Parathyroid adenoma (tissue), 2 donors: Measurements from ENCODE around the gene RIPOR3.

Experiments
- H2AFZ ChIP-seq: fragments of 300-600 bp; sonication (generic); one replicate; pipeline ENCODE4 v1.7.0; 2017; ENCODE audit warnings: antibody characterized with exemption, mild to moderate bottlenecking
- H3K27ac ChIP-seq: fragments of 300-600 bp; sonication (generic); one replicate; pipeline ENCODE4 v1.7.0; 2017
- H3K27me3 ChIP-seq: fragments of 300-600 bp; sonication (generic); one replicate; pipeline ENCODE4 v1.7.0; 2017; ENCODE audit warnings: low read length; ENCODE audit not compliant: control insufficient read depth, insufficient read depth
- H3K36me3 ChIP-seq: fragments of 300-600 bp; sonication (generic); one replicate; pipeline ENCODE4 v1.7.0; 2017; ENCODE audit warnings: low read length; ENCODE audit not compliant: control insufficient read depth, insufficient read depth
- H3K4me1 ChIP-seq: fragments of 300-600 bp; sonication (generic); one replicate; pipeline ENCODE4 v1.7.0; 2017; ENCODE audit warnings: control low read depth
- H3K4me2 ChIP-seq: fragments of 300-600 bp; sonication (generic); one replicate; pipeline ENCODE4 v1.7.0; 2017; ENCODE audit warnings: low read length
- H3K4me3 ChIP-seq: fragments of 300-600 bp; sonication (generic); one replicate; pipeline ENCODE4 v1.7.0; 2017; ENCODE audit warnings: low read depth, low read length
- H3K79me2 ChIP-seq: fragments of 300-600 bp; sonication (generic); one replicate; pipeline ENCODE4 v1.7.0; 2017; ENCODE audit warnings: control low read depth
- H3K9ac ChIP-seq: fragments of 300-600 bp; sonication (generic); one replicate; pipeline ENCODE4 v1.7.0; 2017; ENCODE audit warnings: mild to moderate bottlenecking
- H3K9me3 ChIP-seq: fragments of 300-600 bp; sonication (generic); one replicate; pipeline ENCODE4 v1.7.0; 2017; ENCODE audit warnings: low read length; ENCODE audit not compliant: control insufficient read depth
- TF ChIP-seq, protein P1 (sequence below): fragments of 300-600 bp; sonication (generic); IDR thresholded peaks from one replicate; pipeline ENCODE4 v1.7.0; 2017; ENCODE audit warnings: antibody characterized with exemption, mild to moderate bottlenecking
- donor health status: primary hyperparathyroidism.

The RIPOR3 gene

DNA sequence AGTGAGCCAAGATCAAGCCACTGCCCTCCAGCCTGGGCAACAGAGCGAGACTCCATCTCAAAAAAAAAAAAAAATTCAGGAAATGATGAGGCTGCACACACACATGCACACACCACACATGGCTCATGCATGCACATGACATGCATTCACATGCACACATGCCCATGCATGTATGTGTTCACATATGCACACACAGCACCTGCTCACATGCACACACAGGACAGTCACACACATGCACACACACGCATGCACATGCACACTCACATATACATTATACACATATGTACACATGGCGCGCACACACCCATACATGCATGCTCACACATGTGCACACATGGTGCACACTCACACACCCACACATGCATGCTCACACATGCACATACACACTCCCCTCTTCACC lies 22.5 kb downstream of the RIPOR3 start:
- Histone ChIP-seq H3K4me1 (no peaks in the 10 kb centered on the region), H3K4me3 (no peak overlapping the region), H3K9me3 (no peaks in the 10 kb centered on the region), H2AFZ (no peak overlapping the region), H3K4me2 (no peak overlapping the region), H3K79me2 (no peaks in the 10 kb centered on the region), H3K27ac (no peak overlapping the region), H3K36me3 (no peaks in the 10 kb centered on the region), H3K27me3 (no peaks in the 10 kb centered on the region), H3K9ac (no peak overlapping the region)
- TF ChIP-seq, protein P1, sequence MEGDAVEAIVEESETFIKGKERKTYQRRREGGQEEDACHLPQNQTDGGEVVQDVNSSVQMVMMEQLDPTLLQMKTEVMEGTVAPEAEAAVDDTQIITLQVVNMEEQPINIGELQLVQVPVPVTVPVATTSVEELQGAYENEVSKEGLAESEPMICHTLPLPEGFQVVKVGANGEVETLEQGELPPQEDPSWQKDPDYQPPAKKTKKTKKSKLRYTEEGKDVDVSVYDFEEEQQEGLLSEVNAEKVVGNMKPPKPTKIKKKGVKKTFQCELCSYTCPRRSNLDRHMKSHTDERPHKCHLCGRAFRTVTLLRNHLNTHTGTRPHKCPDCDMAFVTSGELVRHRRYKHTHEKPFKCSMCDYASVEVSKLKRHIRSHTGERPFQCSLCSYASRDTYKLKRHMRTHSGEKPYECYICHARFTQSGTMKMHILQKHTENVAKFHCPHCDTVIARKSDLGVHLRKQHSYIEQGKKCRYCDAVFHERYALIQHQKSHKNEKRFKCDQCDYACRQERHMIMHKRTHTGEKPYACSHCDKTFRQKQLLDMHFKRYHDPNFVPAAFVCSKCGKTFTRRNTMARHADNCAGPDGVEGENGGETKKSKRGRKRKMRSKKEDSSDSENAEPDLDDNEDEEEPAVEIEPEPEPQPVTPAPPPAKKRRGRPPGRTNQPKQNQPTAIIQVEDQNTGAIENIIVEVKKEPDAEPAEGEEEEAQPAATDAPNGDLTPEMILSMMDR = no peak

DNA sequence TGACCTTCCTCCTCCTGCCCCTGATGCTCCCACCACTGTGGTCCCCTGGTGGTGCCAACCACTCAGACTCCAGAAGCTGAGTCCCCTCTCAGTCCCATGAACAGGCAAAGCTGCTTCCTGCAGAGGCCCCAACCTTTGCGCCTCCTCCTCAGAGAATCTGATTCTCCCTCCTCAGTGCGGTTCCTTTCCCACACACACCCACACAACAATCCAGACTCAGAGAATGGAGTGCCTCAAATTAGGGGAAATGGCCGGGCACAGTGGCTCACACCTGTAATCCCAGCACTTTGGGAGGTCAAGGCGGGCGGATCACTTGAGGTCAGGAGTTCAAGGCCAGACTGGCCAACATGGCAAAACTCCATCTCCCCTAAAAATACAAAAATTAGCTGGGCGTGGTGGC lies 23.0 kb downstream of the RIPOR3 start:
- H3K4me2 ChIP-seq = no peak overlapping the region
- no peaks in the 10 kb centered on the region for H3K79me2 ChIP-seq
- H3K27me3 ChIP-seq = no peaks in the 10 kb centered on the region
- H3K4me1 ChIP-seq = no peaks in the 10 kb centered on the region
- no peaks in the 10 kb centered on the region for H3K9me3 ChIP-seq
- no peak overlapping the region for H3K4me3 ChIP-seq
- no peak overlapping the region for H3K9ac ChIP-seq
- H3K27ac ChIP-seq = no peak overlapping the region
- TF ChIP-seq, protein P1 = no peak
- H2AFZ ChIP-seq = no peak overlapping the region
- H3K36me3 ChIP-seq = no peaks in the 10 kb centered on the region

DNA sequence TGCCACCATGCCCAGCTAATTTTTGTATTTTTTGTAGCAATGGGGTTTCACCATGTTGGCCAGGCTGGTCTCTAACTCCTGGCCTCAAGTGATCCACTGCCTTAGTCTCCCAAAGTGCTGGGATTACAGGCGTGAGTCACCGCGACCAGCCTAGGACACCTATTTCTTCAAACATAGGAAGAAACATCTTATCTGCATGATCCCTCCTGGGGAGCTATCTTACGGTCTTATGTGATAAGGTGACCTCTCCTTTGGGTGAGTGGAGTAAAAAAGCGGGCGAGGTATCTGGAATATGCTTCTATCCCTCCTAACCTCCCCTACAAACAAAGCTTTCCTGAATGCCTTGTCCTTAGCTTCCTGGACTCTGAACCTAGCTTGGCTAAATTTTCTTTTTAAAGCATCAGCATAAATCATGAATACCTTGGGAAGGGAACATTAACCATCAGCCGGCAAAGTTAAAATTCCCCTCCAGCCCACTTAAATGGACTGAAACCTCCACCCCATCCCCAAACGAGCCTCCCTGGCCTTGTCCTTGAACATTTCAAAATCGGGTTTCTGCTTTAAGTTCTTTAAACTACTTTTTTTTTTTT lies 24.5 kb downstream of the RIPOR3 start:
- no peaks in the 10 kb centered on the region for H3K9me3 ChIP-seq
- H2AFZ ChIP-seq = no peak overlapping the region
- H3K9ac ChIP-seq = no peak overlapping the region
- no peak overlapping the region for H3K27ac ChIP-seq
- TF ChIP-seq, protein P1 = no peak
- no peak overlapping the region for H3K4me2 ChIP-seq
- H3K79me2 ChIP-seq = no peaks in the 10 kb centered on the region
- peaks cover 5% of the 10 kb centered on the region for H3K4me1 ChIP-seq
- H3K27me3 ChIP-seq = no peaks in the 10 kb centered on the region
- no peak overlapping the region for H3K4me3 ChIP-seq
- H3K36me3 ChIP-seq = no peaks in the 10 kb centered on the region

DNA sequence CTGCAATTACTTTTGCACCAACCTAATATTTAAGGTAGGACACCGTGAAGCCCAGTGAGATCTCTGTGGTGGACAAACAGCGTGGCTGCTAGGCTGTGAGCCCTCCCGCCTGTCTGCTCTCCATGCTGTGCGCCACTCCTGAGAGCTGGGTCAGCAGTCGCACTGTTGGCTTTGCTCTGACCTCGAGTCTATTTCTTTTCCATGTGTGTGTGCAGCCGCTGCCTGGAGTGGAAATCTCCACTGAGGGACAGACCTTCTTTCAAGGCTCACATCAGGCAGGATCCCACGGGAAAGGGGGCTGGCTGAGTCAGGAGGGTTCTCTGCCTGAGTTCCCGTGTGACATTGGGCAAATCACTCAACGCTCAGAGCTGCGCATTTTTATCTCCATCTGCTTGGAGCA lies 27.1 kb downstream of the RIPOR3 start:
- no peak overlapping the region for H3K4me3 ChIP-seq
- H3K27ac ChIP-seq = no peak overlapping the region
- H3K9me3 ChIP-seq = no peaks in the 10 kb centered on the region
- TF ChIP-seq, protein P1 = no peak
- peaks cover 10% of the 10 kb centered on the region for H3K4me1 ChIP-seq
- no peaks in the 10 kb centered on the region for H3K36me3 ChIP-seq
- H3K27me3 ChIP-seq = no peaks in the 10 kb centered on the region
- H3K9ac ChIP-seq = no peak overlapping the region
- H3K4me2 ChIP-seq = no peak overlapping the region
- no peaks in the 10 kb centered on the region for H3K79me2 ChIP-seq
- peak overlapping the region; percentile 25 for H2AFZ ChIP-seq

- Histone ChIP-seq H2AFZ (peak overlapping the region; percentile 93), H3K9ac (no peak overlapping the region), H3K4me2 (peak overlapping the region; percentile 47), H3K9me3 (no peaks in the 10 kb centered on the region), H3K4me3 (no peak overlapping the region), H3K4me1 (peaks cover 13% of the 10 kb centered on the region), H3K27me3 (no peaks in the 10 kb centered on the region), H3K79me2 (no peaks in the 10 kb centered on the region), H3K27ac (peak overlapping the region; percentile 90), H3K36me3 (no peaks in the 10 kb centered on the region)
- TF ChIP-seq, protein P1 = peak; percentile 41
Measured at GRCh38 chr20:50663095-50663821, 28.1 kb downstream of the RIPOR3 start.
